ENCODE results near the gene CDH6.
A peak's percentile ranks its signal among the peaks of the same experiment; 100 is the strongest.

Gene CDH6

GRCh38 chr5:31217446-31217845, 24.0 kb downstream of the CDH6 start:
- TF ChIP-seq POLR2A (IDR thresholded peaks at IDR 0.05; ENCODE audit: low read depth, low read length): no peak
- DNase-seq (ENCODE audit: insufficient read length, low spot score): no peak
- no peak for FAIRE-seq

- no peak for TF ChIP-seq POLR2A (IDR thresholded peaks at IDR 0.05; ENCODE audit: low read depth, low read length)
- no peak for FAIRE-seq
- no peak for DNase-seq (ENCODE audit: insufficient read length, low spot score)
Measured at GRCh38 chr5:31218978-31219377, 25.5 kb downstream of the CDH6 start.

- no peak for TF ChIP-seq POLR2A (IDR thresholded peaks at IDR 0.05; ENCODE audit: low read depth, low read length)
- FAIRE-seq: no peak
- no peak for DNase-seq (ENCODE audit: insufficient read length, low spot score)
Measured at GRCh38 chr5:31221001-31221400, 27.5 kb downstream of the CDH6 start.

- FAIRE-seq (no peak), DNase-seq (ENCODE audit: insufficient read length, low spot score) (no peak)
- no peak for TF ChIP-seq POLR2A (IDR thresholded peaks at IDR 0.05; ENCODE audit: low read depth, low read length)
Measured at GRCh38 chr5:31225118-31225517, 31.6 kb downstream of the CDH6 start.

GRCh38 chr5:31225613-31226012, 32.1 kb downstream of the CDH6 start:
- FAIRE-seq (no peak), DNase-seq (ENCODE audit: insufficient read length, low spot score) (no peak)
- TF ChIP-seq POLR2A (IDR thresholded peaks at IDR 0.05; ENCODE audit: low read depth, low read length): no peak

- TF ChIP-seq POLR2A (IDR thresholded peaks at IDR 0.05; ENCODE audit: low read depth, low read length): no peak
- FAIRE-seq: no peak
- no peak for DNase-seq (ENCODE audit: insufficient read length, low spot score)
Measured at GRCh38 chr5:31226651-31227050, 33.2 kb downstream of the CDH6 start.

GRCh38 chr5:31229266-31229665, 35.8 kb downstream of the CDH6 start:
- no peak for TF ChIP-seq POLR2A (IDR thresholded peaks at IDR 0.05; ENCODE audit: low read depth, low read length)
- FAIRE-seq (no peak), DNase-seq (ENCODE audit: insufficient read length, low spot score) (no peak)

- DNase-seq (ENCODE audit: insufficient read length, low spot score): no peak
- TF ChIP-seq POLR2A (IDR thresholded peaks at IDR 0.05; ENCODE audit: low read depth, low read length): no peak
- FAIRE-seq: no peak
Measured at GRCh38 chr5:31231177-31231838, 37.8 kb downstream of the CDH6 start.

- TF ChIP-seq POLR2A (IDR thresholded peaks at IDR 0.05; ENCODE audit: low read depth, low read length): no peak
- peak; percentile 70 for FAIRE-seq
- peak; percentile 46 for DNase-seq (ENCODE audit: insufficient read length, low spot score)
Measured at GRCh38 chr5:31232273-31232888, 38.9 kb downstream of the CDH6 start.

- no peak for DNase-seq (ENCODE audit: insufficient read length, low spot score)
- FAIRE-seq: no peak
- no peak for TF ChIP-seq POLR2A (IDR thresholded peaks at IDR 0.05; ENCODE audit: low read depth, low read length)
Measured at GRCh38 chr5:31235381-31235780, 41.9 kb downstream of the CDH6 start.

- FAIRE-seq: no peak
- no peak for DNase-seq (ENCODE audit: insufficient read length, low spot score)
- TF ChIP-seq POLR2A (IDR thresholded peaks at IDR 0.05; ENCODE audit: low read depth, low read length): no peak
Measured at GRCh38 chr5:31236339-31236738, 42.9 kb downstream of the CDH6 start.

- DNase-seq (ENCODE audit: insufficient read length, low spot score) (no peak), FAIRE-seq (no peak)
- no peak for TF ChIP-seq POLR2A (IDR thresholded peaks at IDR 0.05; ENCODE audit: low read depth, low read length)
Measured at GRCh38 chr5:31237174-31237573, 43.7 kb downstream of the CDH6 start.

- FAIRE-seq (no peak), DNase-seq (ENCODE audit: insufficient read length, low spot score) (no peak)
- no peak for TF ChIP-seq POLR2A (IDR thresholded peaks at IDR 0.05; ENCODE audit: low read depth, low read length)
Measured at GRCh38 chr5:31238497-31238896, 45.0 kb downstream of the CDH6 start.

GRCh38 chr5:31244921-31245320, 51.4 kb downstream of the CDH6 start:
- DNase-seq (ENCODE audit: insufficient read length, low spot score): no peak
- no peak for FAIRE-seq
- no peak for TF ChIP-seq POLR2A (IDR thresholded peaks at IDR 0.05; ENCODE audit: low read depth, low read length)

- no peak for FAIRE-seq
- TF ChIP-seq POLR2A (IDR thresholded peaks at IDR 0.05; ENCODE audit: low read depth, low read length): no peak
- DNase-seq (ENCODE audit: insufficient read length, low spot score): no peak
Measured at GRCh38 chr5:31247381-31247780, 53.9 kb downstream of the CDH6 start.

All from H54 (cell line).